Liver (tissue), 3 donors: ENCODE data around the gene PKMYT1.

ENCODE experiments used
- ATF3 ChIP-seq: IDR thresholded peaks from 2 replicates; pipeline ENCODE4 v1.6.1; 2016; ENCODE audit warnings: antibody characterized with exemption
- CTCF ChIP-seq: fragments of 150-350 bp; IDR thresholded peaks from 2 replicates; pipeline ENCODE4 v1.5.1; 2017; ENCODE audit warnings: improper control_type of control experiment, low read depth, low read length; ENCODE audit not compliant: missing input control
- GABPA ChIP-seq, 2 donors: IDR thresholded peaks in 1 of 2; conservative IDR thresholded peaks in 1 of 2; 2 replicates each; pipeline ENCODE4 v1.6.1; 2016; ENCODE audit warnings: antibody characterized with exemption in 2 of 2, mild to moderate bottlenecking in 1 of 2, moderate library complexity in 1 of 2
- HNF4A ChIP-seq, 2 donors: conservative IDR thresholded peaks; 2 replicates each; pipeline ENCODE4 v1.6.1; 2016; ENCODE audit warnings: antibody characterized with exemption in 2 of 2, mild to moderate bottlenecking in 2 of 2
- HNF4G ChIP-seq: IDR thresholded peaks from 2 replicates; pipeline ENCODE4 v1.6.1; 2016; ENCODE audit warnings: antibody characterized with exemption
- JUND ChIP-seq, 2 donors: IDR thresholded peaks; 2 replicates each; pipeline ENCODE4 v1.6.1; 2016; ENCODE audit warnings: antibody characterized with exemption in 2 of 2
- MAX ChIP-seq: IDR thresholded peaks from 2 replicates; pipeline ENCODE4 v1.6.1; 2016; ENCODE audit warnings: antibody characterized with exemption
- donor health status: healthy.
- donor health status: healthy.

- TF ChIP-seq CTCF: no peak
- TF ChIP-seq HNF4A (conservative IDR thresholded peaks at IDR 0.05): no peak
- TF ChIP-seq JUND (IDR thresholded peaks at IDR 0.05): no peak
- no peak for TF ChIP-seq ATF3
- TF ChIP-seq HNF4G: no peak
- no peak for TF ChIP-seq MAX
- no peak for TF ChIP-seq GABPA (IDR thresholded peaks at IDR 0.05 in 1 of 2, conservative IDR thresholded peaks at IDR 0.05 in 1 of 2)
Measured at GRCh38 chr16:2933136-2933535, 47.1 kb downstream of the PKMYT1 start.
